Measurements from ENCODE around the gene POLR1G.

The POLR1G gene

GRCh38 chr19:45437328-45437727, 30.9 kb downstream of the POLR1G start:
- no peak for DNase-seq (ENCODE audit: low read depth in 2 of 2)
- no peak overlapping the region for H3K4me3 ChIP-seq (replicated peaks in 1 of 2; ENCODE audit: low read depth in 2 of 2, low read length in 2 of 2)
- TF ChIP-seq, protein P1, sequence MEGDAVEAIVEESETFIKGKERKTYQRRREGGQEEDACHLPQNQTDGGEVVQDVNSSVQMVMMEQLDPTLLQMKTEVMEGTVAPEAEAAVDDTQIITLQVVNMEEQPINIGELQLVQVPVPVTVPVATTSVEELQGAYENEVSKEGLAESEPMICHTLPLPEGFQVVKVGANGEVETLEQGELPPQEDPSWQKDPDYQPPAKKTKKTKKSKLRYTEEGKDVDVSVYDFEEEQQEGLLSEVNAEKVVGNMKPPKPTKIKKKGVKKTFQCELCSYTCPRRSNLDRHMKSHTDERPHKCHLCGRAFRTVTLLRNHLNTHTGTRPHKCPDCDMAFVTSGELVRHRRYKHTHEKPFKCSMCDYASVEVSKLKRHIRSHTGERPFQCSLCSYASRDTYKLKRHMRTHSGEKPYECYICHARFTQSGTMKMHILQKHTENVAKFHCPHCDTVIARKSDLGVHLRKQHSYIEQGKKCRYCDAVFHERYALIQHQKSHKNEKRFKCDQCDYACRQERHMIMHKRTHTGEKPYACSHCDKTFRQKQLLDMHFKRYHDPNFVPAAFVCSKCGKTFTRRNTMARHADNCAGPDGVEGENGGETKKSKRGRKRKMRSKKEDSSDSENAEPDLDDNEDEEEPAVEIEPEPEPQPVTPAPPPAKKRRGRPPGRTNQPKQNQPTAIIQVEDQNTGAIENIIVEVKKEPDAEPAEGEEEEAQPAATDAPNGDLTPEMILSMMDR (IDR thresholded peaks at IDR 0.05; ENCODE audit: low read depth, low read length): no peak

- no peak for DNase-seq (ENCODE audit: low read depth in 2 of 2)
- peak overlapping the region; percentile 30 to 54 for H3K4me3 ChIP-seq (replicated peaks in 1 of 2; ENCODE audit: low read depth in 2 of 2, low read length in 2 of 2)
- TF ChIP-seq, protein P1 (IDR thresholded peaks at IDR 0.05; ENCODE audit: low read depth, low read length): no peak
Measured at GRCh38 chr19:45439190-45439568, 32.7 kb downstream of the POLR1G start.

DNA sequence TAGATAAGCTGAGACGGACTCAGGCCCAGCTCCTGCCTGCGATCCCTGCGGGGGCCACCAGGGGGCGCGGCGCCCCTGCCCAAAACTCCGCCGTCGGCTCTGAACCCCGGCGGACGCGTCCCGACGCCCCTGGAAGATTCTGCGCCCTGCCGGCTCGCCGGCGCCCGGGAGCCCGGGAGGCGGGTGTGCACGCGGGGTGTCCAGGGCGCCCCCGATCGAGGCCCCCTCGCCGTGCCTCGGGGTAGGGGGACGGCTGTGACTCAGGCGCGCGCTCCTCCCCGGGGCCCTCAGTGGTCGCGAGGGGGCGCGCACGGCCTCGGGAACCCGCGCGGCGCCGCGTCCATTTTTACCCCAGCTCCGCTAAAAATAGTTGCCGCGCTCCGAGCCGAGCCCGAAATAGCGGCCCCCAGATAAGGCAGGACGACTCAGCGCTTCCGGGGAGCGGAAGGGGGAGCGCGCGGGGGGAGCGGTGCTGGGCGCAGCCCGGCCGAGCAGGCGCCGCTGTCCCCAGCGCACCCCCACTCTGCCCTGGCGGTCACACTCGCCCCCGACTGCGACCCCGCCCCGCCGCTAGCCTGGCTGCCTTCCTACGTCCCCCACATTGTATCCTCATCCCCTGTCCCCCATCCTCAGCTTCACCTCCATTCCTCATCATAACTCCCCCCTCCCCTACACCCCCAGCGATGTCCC, 33.3 kb downstream of the POLR1G start:
- H3K4me3 ChIP-seq (replicated peaks in 1 of 2; ENCODE audit: low read depth in 2 of 2, low read length in 2 of 2): peak overlapping the region; percentile 30 to 54
- DNase-seq (ENCODE audit: low read depth in 2 of 2): peak; percentile 80 to 82
- TF ChIP-seq, protein P1 (IDR thresholded peaks at IDR 0.05; ENCODE audit: low read depth, low read length): peak; percentile 89

- H3K4me3 ChIP-seq (replicated peaks in 1 of 2; ENCODE audit: low read depth in 2 of 2, low read length in 2 of 2): peak overlapping the region in 1 of 2 donors; percentile 30
- no peak for DNase-seq (ENCODE audit: low read depth in 2 of 2)
- TF ChIP-seq, protein P1 (IDR thresholded peaks at IDR 0.05; ENCODE audit: low read depth, low read length): no peak
Measured at GRCh38 chr19:45440259-45440638, 33.8 kb downstream of the POLR1G start.

DNA sequence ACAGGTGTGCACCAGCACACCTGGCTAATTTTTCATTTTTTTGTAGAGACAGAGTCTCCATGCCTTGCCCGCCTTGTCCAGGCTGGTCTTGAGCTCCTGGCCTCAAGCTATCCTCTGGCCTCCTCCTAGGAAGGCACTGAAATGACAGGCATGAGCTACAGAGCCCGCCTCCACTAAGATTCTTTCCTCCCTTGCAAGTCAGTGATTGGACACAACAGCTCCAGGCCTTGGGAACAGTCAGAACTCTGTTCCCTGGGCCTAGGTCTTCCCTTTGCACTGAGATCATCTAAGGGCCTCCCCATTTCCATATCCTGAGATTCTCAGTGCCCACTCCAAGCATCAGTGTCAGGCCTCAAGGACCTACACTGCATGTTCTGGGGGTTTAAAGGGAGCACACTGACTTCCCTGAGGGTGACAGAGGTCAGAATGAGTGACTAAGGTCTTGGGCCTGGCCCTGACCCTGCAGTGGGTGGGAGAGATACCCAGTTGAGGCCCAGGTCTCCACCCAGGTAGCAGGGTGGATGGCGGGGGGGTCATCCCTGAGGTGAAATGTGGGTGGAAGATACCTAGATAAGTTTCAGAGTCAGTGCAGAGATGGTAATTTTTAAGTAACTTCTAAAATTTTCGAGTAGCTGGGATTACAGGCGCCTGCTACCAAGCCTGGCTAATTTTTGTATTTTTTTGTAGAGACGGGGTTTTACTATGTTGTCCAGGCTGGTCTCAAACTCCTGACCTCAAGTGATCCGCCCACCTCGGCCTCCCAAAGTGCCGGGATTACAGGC, 34.6 kb downstream of the POLR1G start:
- TF ChIP-seq, protein P1 (IDR thresholded peaks at IDR 0.05; ENCODE audit: low read depth, low read length): no peak
- peak; percentile 52 to 66 for DNase-seq (ENCODE audit: low read depth in 2 of 2)
- no peak overlapping the region for H3K4me3 ChIP-seq (replicated peaks in 1 of 2; ENCODE audit: low read depth in 2 of 2, low read length in 2 of 2)

DNA sequence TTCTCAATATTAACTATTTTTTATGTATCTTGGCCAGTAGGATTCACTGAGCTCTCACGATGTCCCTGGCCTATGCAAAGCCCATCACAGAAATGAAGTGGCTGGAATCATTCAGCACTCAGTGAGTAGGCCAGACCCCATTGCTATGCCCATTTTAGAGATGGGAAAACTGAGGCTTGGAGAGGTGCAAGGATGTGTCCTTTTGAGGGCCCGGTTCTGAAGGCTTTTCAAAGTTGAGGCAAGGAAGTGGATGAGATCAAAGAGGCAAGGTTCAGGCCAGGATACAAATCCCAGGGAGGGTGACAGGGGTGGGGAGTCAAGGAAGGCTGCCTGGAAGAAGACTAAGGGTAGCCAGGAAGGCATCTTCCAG, 35.9 kb downstream of the POLR1G start:
- no peak overlapping the region for H3K4me3 ChIP-seq (replicated peaks in 1 of 2; ENCODE audit: low read depth in 2 of 2, low read length in 2 of 2)
- no peak for DNase-seq (ENCODE audit: low read depth in 2 of 2)
- TF ChIP-seq, protein P1 (IDR thresholded peaks at IDR 0.05; ENCODE audit: low read depth, low read length): no peak

Measured in cardiac fibroblast (primary cell).